Measurements from ENCODE around the gene ADAM17. TPM values are rescaled to one million over a fixed set of nuclear protein-coding genes. Genes with fewer than 3 reads are reported as not detected.

Gene ADAM17
- total RNA-seq, 2 experiments from 2014 or later: 50.5 to 83.3 TPM

GRCh38 chr2:9547262-9547991, 8.2 kb downstream of the ADAM17 start:
- Histone ChIP-seq H3K4me2 (ENCODE audit: low read length) (peak overlapping the region; percentile 85), H3K27ac (ENCODE audit: low read depth, low read length, poor library complexity, severe bottlenecking) (peak overlapping the region; percentile 97), H3K9me2 (ENCODE audit: insufficient read depth, low read length) (no peaks in the 10 kb centered on the region), H3K79me2 (ENCODE audit: insufficient read depth, low read depth, low read length) (peaks cover 100% of the 10 kb centered on the region), H3K4me3 (ENCODE audit: low read depth, low read length, poor library complexity, severe bottlenecking) (peak overlapping the region; percentile 89), H3K4me1 (ENCODE audit: insufficient read depth, low read length, poor library complexity, severe bottlenecking) (peaks cover 91% of the 10 kb centered on the region), H3K9me3 (ENCODE audit: low read length) (no peaks in the 10 kb centered on the region), H4K20me1 (ENCODE audit: insufficient read depth, low read length) (peaks cover 4% of the 10 kb centered on the region; the same call in 1 of the 2 replicates), H2AFZ (ENCODE audit: low read length) (no peak overlapping the region), H3K36me3 (ENCODE audit: insufficient read depth, low read length) (peaks cover 17% of the 10 kb centered on the region)
- DNase-seq (ENCODE audit: low spot score): no peak
- no peak for TF ChIP-seq EZH2phosphoT487 (IDR thresholded peaks at IDR 0.05; ENCODE audit: borderline replicate concordance, low read depth, low read length)
- no peak for TF ChIP-seq CTCF (conservative IDR thresholded peaks at IDR 0.05; ENCODE audit: low read length)
- no TSS peak for BruUV-seq (replicated peaks)
- intact Hi-C loops (cut with micrococcal nuclease; ENCODE audit: unreplicated experiment): loop anchor here (10.0 kb wide), 1 partner anchor 963 kb away; no protein-coding TSS in a partner anchor
- ChIA-PET CTCF (ENCODE audit: unreplicated experiment) (no interaction called here), POLR2A (interaction anchor here (0.6 to 4.0 kb wide), 7 partner anchors 8 to 1685 kb away, joined by 3 to 33 read pairs (median 4); partner anchors contain the start of gene YWHAQ)

GRCh38 chr2:9545502-9545901, 10.1 kb downstream of the ADAM17 start:
- CTCF ChIA-PET (ENCODE audit: unreplicated experiment): no interaction called here
- Histone ChIP-seq H3K36me3 (ENCODE audit: insufficient read depth, low read length) (peaks cover 35% of the 10 kb centered on the region), H3K9me3 (ENCODE audit: low read length) (no peaks in the 10 kb centered on the region), H3K4me2 (ENCODE audit: low read length) (peak overlapping the region; percentile 85), H4K20me1 (ENCODE audit: insufficient read depth, low read length) (no peaks in the 10 kb centered on the region), H2AFZ (ENCODE audit: low read length) (no peak overlapping the region), H3K27ac (ENCODE audit: low read depth, low read length, poor library complexity, severe bottlenecking) (peak overlapping the region; percentile 97), H3K4me1 (ENCODE audit: insufficient read depth, low read length, poor library complexity, severe bottlenecking) (peaks cover 99% of the 10 kb centered on the region), H3K79me2 (ENCODE audit: insufficient read depth, low read depth, low read length) (peaks cover 100% of the 10 kb centered on the region), H3K9me2 (ENCODE audit: insufficient read depth, low read length) (no peaks in the 10 kb centered on the region), H3K4me3 (ENCODE audit: low read depth, low read length, poor library complexity, severe bottlenecking) (peak overlapping the region; percentile 50)
- POLR2A ChIA-PET: interaction anchor here (0.6 to 5.6 kb wide), 4 partner anchors 9 to 114 kb away, joined by 3 to 50 read pairs (median 4); partner anchors contain the start of gene ADAM17
- no peak for DNase-seq (ENCODE audit: low spot score)
- no peak for TF ChIP-seq EZH2phosphoT487 (IDR thresholded peaks at IDR 0.05; ENCODE audit: borderline replicate concordance, low read depth, low read length)
- TF ChIP-seq CTCF (conservative IDR thresholded peaks at IDR 0.05; ENCODE audit: low read length): no peak
- intact Hi-C loops (cut with micrococcal nuclease; ENCODE audit: unreplicated experiment): loop anchor here (10.0 kb wide), 1 partner anchor 961 kb away; no protein-coding TSS in a partner anchor
- no TSS peak for BruUV-seq (replicated peaks)

Data from OCI-LY7 (cell line).